ENCODE measurements around the gene TTLL12.

Gene TTLL12

GRCh38 chr22:43216738-43217137 is 29.8 kb upstream of the TTLL12 start:
- no peak for DNase-seq (ENCODE audit: extremely low read depth in 1 of 2, low read depth in 1 of 2)

DNA sequence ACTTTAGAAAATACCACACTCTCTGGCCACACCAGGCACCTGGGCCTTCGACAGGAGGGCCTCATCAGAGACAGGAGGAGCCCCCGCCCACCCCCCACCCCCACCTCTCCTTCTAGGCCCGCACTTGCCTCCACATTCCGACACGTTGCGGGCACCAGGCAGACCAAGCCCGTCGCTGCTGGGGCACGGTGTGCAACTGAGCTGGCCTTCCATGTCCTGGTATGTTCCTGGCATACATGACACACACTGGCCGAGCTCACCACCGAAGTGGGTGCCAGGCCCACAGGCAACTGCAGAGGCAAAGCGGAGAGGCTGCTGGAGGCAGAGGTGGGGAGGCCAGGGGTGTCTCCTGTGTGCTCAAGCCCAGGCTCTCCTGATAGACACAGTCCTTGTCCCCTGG is 27.0 kb upstream of the TTLL12 start:
- no peak for DNase-seq (ENCODE audit: extremely low read depth in 1 of 2, low read depth in 1 of 2)

DNA sequence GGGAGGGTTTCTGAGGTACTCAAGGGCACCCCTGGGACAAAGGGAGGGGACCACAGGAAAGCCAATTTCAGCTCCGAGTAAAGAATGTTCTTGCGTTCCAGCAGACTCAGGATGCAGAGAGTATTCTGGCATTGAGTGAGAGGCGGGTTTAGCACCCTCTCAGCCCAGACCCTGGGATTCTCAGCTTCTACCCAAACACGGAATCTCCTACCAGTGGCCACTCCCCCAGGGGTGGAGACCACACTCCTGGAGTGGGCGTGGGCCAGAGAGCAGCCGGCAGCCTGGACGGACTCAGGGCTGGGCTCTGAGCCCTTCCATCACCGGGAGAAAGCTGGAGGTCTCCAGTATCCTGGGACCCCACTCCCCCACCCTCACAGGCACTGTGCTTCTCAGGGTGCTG is 26.1 kb upstream of the TTLL12 start:
- DNase-seq (ENCODE audit: extremely low read depth in 1 of 2, low read depth in 1 of 2): no peak

DNA sequence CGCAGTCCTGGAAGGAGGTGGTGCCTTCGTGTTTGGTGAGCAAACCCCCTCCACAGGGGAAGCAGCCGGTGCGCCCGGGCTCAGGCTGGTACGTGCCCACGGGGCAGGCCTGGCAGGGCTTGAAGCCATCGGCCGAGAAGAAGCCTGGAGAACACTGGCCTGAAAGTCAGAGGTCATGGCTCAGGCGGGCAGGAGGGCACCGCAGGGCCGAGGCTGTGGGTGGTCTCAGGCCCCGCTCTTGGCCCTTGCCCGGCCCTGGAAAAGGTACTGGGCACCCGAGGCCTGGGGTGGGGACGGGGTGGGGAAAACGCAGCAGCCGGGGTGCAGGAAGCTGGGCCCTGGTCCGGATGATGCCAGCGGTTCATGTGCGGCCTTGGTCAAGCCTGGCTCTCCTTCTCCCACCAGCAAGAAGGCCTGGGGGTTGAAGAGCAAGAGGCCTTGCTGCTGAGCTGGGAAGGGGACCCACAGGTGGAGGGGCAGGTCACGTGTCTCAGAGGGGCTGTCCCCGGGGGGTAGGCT is 25.6 kb upstream of the TTLL12 start:
- DNase-seq (ENCODE audit: extremely low read depth in 1 of 2, low read depth in 1 of 2): no peak

GRCh38 chr22:43211941-43212433 is 25.1 kb upstream of the TTLL12 start:
- DNase-seq (ENCODE audit: extremely low read depth in 1 of 2, low read depth in 1 of 2): no peak

- no peak for DNase-seq (ENCODE audit: extremely low read depth in 1 of 2, low read depth in 1 of 2)
These were observed 23.9 kb upstream of the TTLL12 start for GRCh38 chr22:43210631-43211515.

GRCh38 chr22:43209971-43210370 is 23.0 kb upstream of the TTLL12 start:
- DNase-seq (ENCODE audit: extremely low read depth in 1 of 2, low read depth in 1 of 2): no peak

- DNase-seq (ENCODE audit: extremely low read depth in 1 of 2, low read depth in 1 of 2): no peak
These were observed 22.6 kb upstream of the TTLL12 start for GRCh38 chr22:43209523-43209890.

DNA sequence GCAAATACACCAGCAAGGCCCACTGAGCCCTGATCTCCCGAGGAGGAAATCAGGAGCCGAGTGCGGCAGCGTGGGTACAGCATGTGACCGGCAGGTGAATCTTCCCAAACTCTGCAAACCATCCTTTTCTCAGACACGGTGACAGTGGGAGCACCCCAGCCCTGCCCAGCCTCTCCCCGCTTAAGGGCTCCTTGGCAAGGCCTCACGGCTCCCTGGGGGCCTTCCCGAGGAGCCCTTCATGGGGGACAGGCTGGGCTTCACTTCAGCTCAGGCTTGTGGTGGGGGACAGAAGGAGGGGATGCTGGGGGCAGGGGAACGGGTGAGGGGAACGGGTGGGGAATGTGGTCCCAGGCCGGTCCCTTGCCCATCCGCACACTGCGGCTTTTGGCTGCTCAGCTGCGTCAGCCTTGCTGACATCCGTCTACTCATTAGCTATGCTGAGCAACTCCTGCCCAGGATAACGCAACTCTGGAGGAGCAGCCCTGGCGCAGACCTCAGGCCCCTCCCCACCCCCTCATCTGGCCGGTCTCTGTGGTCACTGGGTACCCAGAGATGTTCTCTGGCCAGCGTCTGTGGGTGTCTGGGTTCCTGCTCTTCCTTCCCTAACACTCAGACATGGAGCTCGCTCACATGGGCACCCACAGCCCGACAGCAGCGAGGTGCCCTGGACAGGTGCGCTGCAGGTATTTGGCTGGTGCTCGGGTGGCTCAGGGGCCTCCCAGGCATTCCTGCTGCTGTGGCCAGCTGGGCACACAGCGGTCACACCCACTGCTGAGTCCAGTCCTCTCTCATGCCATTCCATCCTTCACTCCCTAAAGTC is 22.0 kb upstream of the TTLL12 start:
- DNase-seq (ENCODE audit: extremely low read depth in 1 of 2, low read depth in 1 of 2): no peak

DNA sequence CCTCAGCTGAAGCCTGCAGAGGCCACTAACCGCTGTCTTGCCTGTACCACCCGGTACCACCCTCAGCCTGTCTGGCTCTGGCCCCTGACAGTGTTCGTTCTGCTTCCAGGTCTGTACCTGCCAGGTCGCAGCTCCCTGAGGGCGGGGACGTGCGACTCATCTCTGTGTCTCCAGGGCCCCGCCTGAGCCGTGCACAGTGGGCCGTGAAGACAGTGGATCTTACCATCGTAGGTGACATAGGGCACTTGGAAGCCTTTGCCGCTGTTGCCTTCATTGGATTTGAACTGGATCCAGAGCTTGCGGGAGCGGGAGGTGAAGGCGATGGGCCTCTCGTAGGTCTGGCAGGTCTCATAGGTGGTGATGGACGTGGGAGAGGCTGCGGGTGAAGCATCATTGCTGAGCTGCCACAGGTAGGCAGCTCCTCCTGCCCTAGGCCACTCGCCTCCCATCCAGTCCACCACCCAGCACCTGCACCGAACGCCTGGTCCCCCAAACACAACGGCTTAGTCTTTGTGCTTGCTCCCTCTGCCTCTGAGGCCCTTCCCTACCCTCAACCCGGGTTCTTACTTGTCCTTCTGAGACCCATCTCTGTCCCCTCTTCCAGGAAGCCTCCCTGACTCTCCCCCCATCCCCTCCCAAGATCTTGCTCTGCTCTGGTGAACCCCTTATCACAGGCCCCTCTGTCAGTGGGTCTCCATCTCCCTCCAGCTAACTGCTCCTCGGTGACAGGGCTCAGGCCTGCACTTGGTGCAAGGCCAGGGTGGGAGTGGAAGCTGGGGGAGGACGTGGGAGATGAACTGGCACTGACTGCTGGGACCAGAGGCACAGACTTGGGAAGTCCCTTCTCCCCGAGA is 21.1 kb upstream of the TTLL12 start:
- no peak for DNase-seq (ENCODE audit: extremely low read depth in 1 of 2, low read depth in 1 of 2)

- DNase-seq (ENCODE audit: extremely low read depth in 1 of 2, low read depth in 1 of 2): no peak
These were observed 20.5 kb upstream of the TTLL12 start for GRCh38 chr22:43207386-43207785.

DNA sequence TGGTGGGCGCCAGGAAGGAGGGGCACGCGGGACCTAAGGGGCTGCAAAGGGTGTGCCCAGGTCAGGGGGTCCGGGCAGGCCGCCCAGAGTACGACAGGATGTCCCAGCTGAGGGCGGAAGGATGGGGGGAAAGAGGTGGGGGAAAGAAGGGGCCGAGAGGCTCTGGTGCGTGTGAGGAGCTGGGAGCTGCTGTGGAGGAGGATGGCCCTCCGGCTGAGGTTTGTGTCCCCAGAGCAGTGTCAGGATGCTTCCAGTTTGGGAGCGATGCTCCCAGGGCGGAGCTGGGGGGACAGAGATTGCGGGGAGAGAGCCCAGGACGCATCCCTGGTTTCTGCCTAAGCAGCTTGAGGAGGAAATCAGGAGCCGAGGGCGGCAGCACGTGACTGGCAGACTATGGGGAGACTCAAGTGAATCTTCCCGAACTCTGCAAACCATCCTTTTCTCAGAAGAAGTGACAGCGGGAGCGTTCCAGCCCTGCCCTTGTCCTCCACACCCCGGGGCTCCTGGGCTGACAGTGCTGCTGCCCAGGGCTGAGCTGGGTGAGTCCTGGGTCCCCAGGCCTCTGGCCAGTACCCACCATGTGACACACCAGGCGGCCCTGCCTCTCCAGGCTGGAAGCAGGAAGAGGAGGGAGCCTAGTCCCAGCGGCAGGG is 19.7 kb upstream of the TTLL12 start:
- no peak for DNase-seq (ENCODE audit: extremely low read depth in 1 of 2, low read depth in 1 of 2)

DNA sequence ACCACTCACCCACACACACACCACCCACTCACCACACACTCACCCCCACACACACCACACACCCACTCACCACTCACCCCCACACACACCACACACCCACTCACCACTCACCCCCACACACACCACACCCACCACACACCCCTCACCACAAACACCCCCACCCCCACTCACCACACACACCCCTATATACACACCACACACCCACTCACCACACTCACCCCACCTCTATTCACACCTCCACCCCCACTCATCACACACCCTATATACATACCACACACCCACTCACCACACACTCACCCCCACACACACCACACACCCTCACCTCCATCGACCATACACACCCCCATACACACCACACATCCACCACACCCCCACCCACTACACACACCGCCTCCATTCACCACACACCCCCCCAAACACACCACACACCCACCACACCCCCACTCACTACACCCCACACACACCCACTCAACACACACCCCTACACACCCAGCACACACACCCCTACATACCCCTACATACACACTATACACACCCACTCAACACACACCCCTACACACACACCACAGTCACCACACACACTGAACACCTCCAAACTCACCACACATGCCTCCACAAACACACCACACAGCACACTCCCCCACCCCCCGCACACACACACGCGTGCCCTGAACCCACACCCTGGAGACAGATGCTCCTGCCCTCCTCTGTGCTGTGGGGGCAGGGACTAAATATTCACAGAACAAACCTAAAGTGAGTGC is 19.0 kb upstream of the TTLL12 start:
- no peak for DNase-seq (ENCODE audit: extremely low read depth in 1 of 2, low read depth in 1 of 2)

DNA sequence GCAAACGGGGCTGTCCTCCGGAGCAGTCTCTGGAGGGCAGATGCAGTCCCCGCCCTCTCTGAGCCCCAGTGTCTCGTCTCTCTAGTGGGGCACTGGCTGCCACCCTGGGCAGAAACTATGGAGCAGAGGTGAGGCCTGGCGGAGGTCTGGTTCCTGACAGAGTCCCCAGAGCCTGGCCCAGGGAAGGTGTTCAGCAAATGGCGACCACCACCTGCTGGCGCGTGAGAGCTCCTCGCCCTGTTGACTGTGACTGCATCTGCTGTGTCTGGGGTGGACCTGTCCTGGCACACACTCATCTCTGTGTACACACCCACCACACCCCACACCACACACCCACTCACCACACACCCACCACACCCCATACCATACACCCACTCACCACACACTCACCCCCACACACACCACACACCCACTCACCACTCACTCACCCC is 18.3 kb upstream of the TTLL12 start:
- DNase-seq (ENCODE audit: extremely low read depth in 1 of 2, low read depth in 1 of 2): no peak

GRCh38 chr22:43203471-43203981 is 16.6 kb upstream of the TTLL12 start:
- DNase-seq (ENCODE audit: extremely low read depth in 1 of 2, low read depth in 1 of 2): no peak

DNA sequence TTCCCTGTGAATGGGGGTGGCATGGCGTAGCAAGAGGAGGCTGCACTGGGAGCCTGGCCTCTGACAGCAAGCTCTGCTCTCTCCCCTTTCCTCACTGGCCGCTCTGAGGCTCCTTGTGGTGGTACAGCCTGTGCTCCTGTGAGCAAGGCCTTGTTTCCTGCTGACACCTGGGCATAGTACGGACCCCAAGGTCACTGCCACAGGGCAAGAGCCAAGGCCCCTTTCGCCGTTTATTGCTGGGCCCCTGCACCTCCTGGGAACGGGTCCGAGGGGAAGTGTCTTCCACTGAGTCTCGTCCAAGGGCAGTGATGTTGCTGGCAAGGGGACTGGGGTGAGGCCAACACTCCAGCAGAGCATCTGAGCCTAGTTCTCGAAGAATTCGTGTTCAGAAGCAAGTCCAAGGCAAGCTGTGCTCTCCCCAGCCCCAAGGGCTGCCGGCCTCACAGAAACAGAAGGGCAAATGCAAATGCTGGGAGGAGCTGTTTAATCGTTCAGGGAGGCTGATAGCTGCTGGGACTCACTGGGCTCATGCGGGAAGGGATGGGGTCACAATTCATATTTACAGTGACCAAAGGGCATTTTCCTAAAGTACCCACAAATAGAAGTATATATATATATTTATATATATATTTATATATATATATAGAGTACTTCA is 15.9 kb upstream of the TTLL12 start:
- DNase-seq (ENCODE audit: extremely low read depth in 1 of 2, low read depth in 1 of 2): no peak

GRCh38 chr22:43202326-43202725 is 15.4 kb upstream of the TTLL12 start:
- no peak for DNase-seq (ENCODE audit: extremely low read depth in 1 of 2, low read depth in 1 of 2)

GRCh38 chr22:43201486-43202219 is 14.7 kb upstream of the TTLL12 start:
- no peak for DNase-seq (ENCODE audit: extremely low read depth in 1 of 2, low read depth in 1 of 2)
